ENCODE measurements around the gene CRYGC.

Gene CRYGC

GRCh38 chr2:208097801-208098200 lies 31.8 kb downstream of the CRYGC start (continued):
- TF ChIP-seq SETDB1 (IDR thresholded peaks at IDR 0.05; ENCODE audit: insufficient read length, low read length) (no peak), ZNF747 (tag by site-specific recombination; IDR thresholded peaks at IDR 0.05) (no peak), TRIM28 (IDR thresholded peaks at IDR 0.05; ENCODE audit: borderline replicate concordance, low read length) (no peak), ZNF488 (tag by site-specific recombination; IDR thresholded peaks at IDR 0.05) (no peak), BCL11B (tag by site-specific recombination; IDR thresholded peaks at IDR 0.05; ENCODE audit: low read depth) (no peak), ZNF202 (tag by site-specific recombination; IDR thresholded peaks at IDR 0.05; ENCODE audit: borderline replicate concordance) (no peak), ZNF48 (tag by site-specific recombination; IDR thresholded peaks at IDR 0.05) (no peak), ZNF155 (tag by site-specific recombination; IDR thresholded peaks at IDR 0.05) (no peak)

GRCh38 chr2:208097313-208097712 lies 32.3 kb downstream of the CRYGC start:
- POLR2A ChIA-PET: no interaction called here
- CTCF ChIA-PET: no interaction called here
- Histone ChIP-seq H3K4me3 (ENCODE audit: low read depth, low read length) (no peak overlapping the region), H3K9me3 (ENCODE audit: control insufficient read depth, insufficient read depth, low read depth, low read length) (no peaks in the 10 kb centered on the region), H3K36me3 (ENCODE audit: control insufficient read depth in 2 of 2, insufficient read depth in 1 of 2, low read length in 2 of 2) (no peaks in the 10 kb centered on the region), H3K4me1 (ENCODE audit: control insufficient read depth, insufficient read depth, low read length) (no peaks in the 10 kb centered on the region), H3K27ac (ENCODE audit: extremely low read depth, low read depth, low read length) (no peak overlapping the region)
- no peak for TF ChIP-seq ZNF747 (tag by site-specific recombination; IDR thresholded peaks at IDR 0.05)
- TF ChIP-seq PATZ1 (tag by site-specific recombination; IDR thresholded peaks at IDR 0.05): no peak
- TF ChIP-seq GLIS1 (tag by site-specific recombination; IDR thresholded peaks at IDR 0.05): no peak
- no peak for TF ChIP-seq SCRT1 (tag by site-specific recombination; IDR thresholded peaks at IDR 0.05; ENCODE audit: borderline replicate concordance)

GRCh38 chr2:208096080-208096479 lies 33.5 kb downstream of the CRYGC start:
- Histone ChIP-seq H3K27ac (ENCODE audit: extremely low read depth, low read depth, low read length) (no peak overlapping the region), H3K4me1 (ENCODE audit: control insufficient read depth, insufficient read depth, low read length) (no peaks in the 10 kb centered on the region), H3K4me3 (ENCODE audit: low read depth, low read length) (no peak overlapping the region), H3K9me3 (ENCODE audit: control insufficient read depth, insufficient read depth, low read depth, low read length) (no peaks in the 10 kb centered on the region), H3K36me3 (ENCODE audit: control insufficient read depth in 2 of 2, insufficient read depth in 1 of 2, low read length in 2 of 2) (no peaks in the 10 kb centered on the region)
- CTCF ChIA-PET: interaction anchor here (0.7 to 1.2 kb wide), 3 partner anchors 16 to 110 kb away, joined by 3 to 4 read pairs (median 4); no protein-coding TSS in a partner anchor
- POLR2A ChIA-PET: interaction anchor here (0.7 kb wide), 1 partner anchor 10 kb away, joined by 6 read pairs; no protein-coding TSS in a partner anchor
- TF ChIP-seq SP2 (tag by site-specific recombination; IDR thresholded peaks at IDR 0.05) (no peak), ZNF391 (tag by site-specific recombination; IDR thresholded peaks at IDR 0.05; ENCODE audit: borderline replicate concordance, low read depth) (no peak)

GRCh38 chr2:208093128-208093527 lies 36.5 kb downstream of the CRYGC start:
- ChIA-PET CTCF (interaction anchor here (0.5 kb wide), 1 partner anchor 64 kb away, joined by 4 read pairs; no protein-coding TSS in a partner anchor), POLR2A (no interaction called here)
- no peak overlapping the region for H3K27ac ChIP-seq (ENCODE audit: extremely low read depth, low read depth, low read length)
- TF ChIP-seq ZNF16 (tag by site-specific recombination; IDR thresholded peaks at IDR 0.05; ENCODE audit: low read depth): no peak
- TF ChIP-seq ZBTB20 (tag by site-specific recombination; IDR thresholded peaks at IDR 0.05): no peak
- H3K9me3 ChIP-seq (ENCODE audit: control insufficient read depth, insufficient read depth, low read depth, low read length): no peaks in the 10 kb centered on the region
- H3K4me3 ChIP-seq (ENCODE audit: low read depth, low read length): no peak overlapping the region
- no peaks in the 10 kb centered on the region for H3K36me3 ChIP-seq (ENCODE audit: control insufficient read depth in 2 of 2, insufficient read depth in 1 of 2, low read length in 2 of 2)
- no peaks in the 10 kb centered on the region for H3K4me1 ChIP-seq (ENCODE audit: control insufficient read depth, insufficient read depth, low read length)
